ENCODE results near the gene PLD6.

The PLD6 gene

DNA sequence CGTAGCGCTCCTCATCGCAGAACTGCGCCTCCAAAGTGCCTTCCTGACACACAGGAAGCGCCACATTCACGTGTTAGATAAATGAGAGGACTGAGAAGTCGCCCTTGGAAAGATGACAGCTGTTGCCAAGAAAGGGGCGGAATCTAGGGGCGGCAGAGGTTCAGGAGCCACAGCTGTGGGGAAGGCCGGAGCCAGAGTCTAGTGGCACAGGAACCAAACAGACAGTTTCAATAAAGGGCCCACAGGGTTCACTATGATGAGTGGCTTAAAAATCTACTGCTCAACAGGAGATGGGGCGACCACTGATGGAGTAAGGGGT lies 26.1 kb upstream of the PLD6 start:
- H3K79me2 ChIP-seq (ENCODE audit: control insufficient read depth, low read length), result peaks cover 18% of the 10 kb centered on the region
- H3F3A ChIP-seq (ENCODE audit: control insufficient read depth, insufficient read depth), result no peaks in the 10 kb centered on the region
- H3K27me3 ChIP-seq (ENCODE audit: control insufficient read depth, low read length), result no peaks in the 10 kb centered on the region
- H3K9me2 ChIP-seq (replicated peaks; ENCODE audit: control insufficient read depth, low read length), result no peaks in the 10 kb centered on the region
- H3K36me3 ChIP-seq (ENCODE audit: control insufficient read depth, low read length), result peaks cover 2% of the 10 kb centered on the region; the same call in 1 of the 2 replicates
- H3K4me2 ChIP-seq (ENCODE audit: low read length), result no peak overlapping the region
- H3K4me1 ChIP-seq (ENCODE audit: control insufficient read depth, low read length), result peaks cover 14% of the 10 kb centered on the region
- no peak overlapping the region for H3K27ac ChIP-seq (ENCODE audit: low read depth, low read length)
- no peaks in the 10 kb centered on the region for H3K9me3 ChIP-seq (ENCODE audit: control insufficient read depth, insufficient read depth, low read length)
- TF ChIP-seq, protein P1, sequence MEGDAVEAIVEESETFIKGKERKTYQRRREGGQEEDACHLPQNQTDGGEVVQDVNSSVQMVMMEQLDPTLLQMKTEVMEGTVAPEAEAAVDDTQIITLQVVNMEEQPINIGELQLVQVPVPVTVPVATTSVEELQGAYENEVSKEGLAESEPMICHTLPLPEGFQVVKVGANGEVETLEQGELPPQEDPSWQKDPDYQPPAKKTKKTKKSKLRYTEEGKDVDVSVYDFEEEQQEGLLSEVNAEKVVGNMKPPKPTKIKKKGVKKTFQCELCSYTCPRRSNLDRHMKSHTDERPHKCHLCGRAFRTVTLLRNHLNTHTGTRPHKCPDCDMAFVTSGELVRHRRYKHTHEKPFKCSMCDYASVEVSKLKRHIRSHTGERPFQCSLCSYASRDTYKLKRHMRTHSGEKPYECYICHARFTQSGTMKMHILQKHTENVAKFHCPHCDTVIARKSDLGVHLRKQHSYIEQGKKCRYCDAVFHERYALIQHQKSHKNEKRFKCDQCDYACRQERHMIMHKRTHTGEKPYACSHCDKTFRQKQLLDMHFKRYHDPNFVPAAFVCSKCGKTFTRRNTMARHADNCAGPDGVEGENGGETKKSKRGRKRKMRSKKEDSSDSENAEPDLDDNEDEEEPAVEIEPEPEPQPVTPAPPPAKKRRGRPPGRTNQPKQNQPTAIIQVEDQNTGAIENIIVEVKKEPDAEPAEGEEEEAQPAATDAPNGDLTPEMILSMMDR (IDR thresholded peaks at IDR 0.05; ENCODE audit: low read depth, low read length, poor library complexity, severe bottlenecking), result no peak
- no peak for TF ChIP-seq EZH2phosphoT487 (IDR thresholded peaks at IDR 0.05; ENCODE audit: borderline replicate concordance, low read length)
- no peaks in the 10 kb centered on the region; the same call in 1 of the 2 replicates for H4K20me1 ChIP-seq (ENCODE audit: control insufficient read depth, insufficient read depth, low read depth, low read length)
- no peak overlapping the region for H3K4me3 ChIP-seq (ENCODE audit: low read length)

GRCh38 chr17:17231621-17232302 lies 25.6 kb upstream of the PLD6 start:
- no peak overlapping the region for H3K27ac ChIP-seq (ENCODE audit: low read depth, low read length)
- no peaks in the 10 kb centered on the region for H3K27me3 ChIP-seq (ENCODE audit: control insufficient read depth, low read length)

GRCh38 chr17:17229416-17230384 lies 23.6 kb upstream of the PLD6 start:
- H3K27me3 ChIP-seq (ENCODE audit: control insufficient read depth, low read length), result no peaks in the 10 kb centered on the region
- H3K4me2 ChIP-seq (ENCODE audit: low read length), result no peak overlapping the region
- no peaks in the 10 kb centered on the region for H3F3A ChIP-seq (ENCODE audit: control insufficient read depth, insufficient read depth)
- no peak for TF ChIP-seq EZH2phosphoT487 (IDR thresholded peaks at IDR 0.05; ENCODE audit: borderline replicate concordance, low read length)
- TF ChIP-seq, protein P1 (IDR thresholded peaks at IDR 0.05; ENCODE audit: low read depth, low read length, poor library complexity, severe bottlenecking), result no peak
- no peaks in the 10 kb centered on the region for H4K20me1 ChIP-seq (ENCODE audit: control insufficient read depth, insufficient read depth, low read depth, low read length)
- H3K9me2 ChIP-seq (replicated peaks; ENCODE audit: control insufficient read depth, low read length), result no peaks in the 10 kb centered on the region
- no peaks in the 10 kb centered on the region for H3K79me2 ChIP-seq (ENCODE audit: control insufficient read depth, low read length)
- H3K4me1 ChIP-seq (ENCODE audit: control insufficient read depth, low read length), result no peaks in the 10 kb centered on the region
- no peak overlapping the region for H3K4me3 ChIP-seq (ENCODE audit: low read length)
- peaks cover 16% of the 10 kb centered on the region for H3K36me3 ChIP-seq (ENCODE audit: control insufficient read depth, low read length)
- H3K27ac ChIP-seq (ENCODE audit: low read depth, low read length), result no peak overlapping the region
- no peaks in the 10 kb centered on the region for H3K9me3 ChIP-seq (ENCODE audit: control insufficient read depth, insufficient read depth, low read length)

More at GRCh38 chr17:17231621-17232302, 25.6 kb upstream of the PLD6 start:
- no peaks in the 10 kb centered on the region for H3F3A ChIP-seq (ENCODE audit: control insufficient read depth, insufficient read depth)
- no peaks in the 10 kb centered on the region for H3K9me2 ChIP-seq (replicated peaks; ENCODE audit: control insufficient read depth, low read length)
- H3K36me3 ChIP-seq (ENCODE audit: control insufficient read depth, low read length), result peaks cover 2% of the 10 kb centered on the region; the same call in 1 of the 2 replicates
- no peak for TF ChIP-seq EZH2phosphoT487 (IDR thresholded peaks at IDR 0.05; ENCODE audit: borderline replicate concordance, low read length)
- TF ChIP-seq, protein P1 (IDR thresholded peaks at IDR 0.05; ENCODE audit: low read depth, low read length, poor library complexity, severe bottlenecking), result no peak
- H4K20me1 ChIP-seq (ENCODE audit: control insufficient read depth, insufficient read depth, low read depth, low read length), result no peaks in the 10 kb centered on the region; the same call in 1 of the 2 replicates
- no peak overlapping the region for H3K4me3 ChIP-seq (ENCODE audit: low read length)
- no peaks in the 10 kb centered on the region for H3K9me3 ChIP-seq (ENCODE audit: control insufficient read depth, insufficient read depth, low read length)
- H3K4me2 ChIP-seq (ENCODE audit: low read length), result no peak overlapping the region
- H3K79me2 ChIP-seq (ENCODE audit: control insufficient read depth, low read length), result peaks cover 17% of the 10 kb centered on the region
- peaks cover 14% of the 10 kb centered on the region for H3K4me1 ChIP-seq (ENCODE audit: control insufficient read depth, low read length)

Data from DOHH2 (cell line).